B cell (primary cell): ENCODE data around the gene CYP2U1. TPM values are rescaled to one million over a fixed set of nuclear protein-coding genes. Genes with fewer than 3 reads are reported as not detected.

Experiments
- ATAC-seq: fragments of 200-7000 bp; cut with Tn5 transposase; one replicate; pipeline ENCODE4 v1.10.0; 2021; ENCODE audit warnings: low read depth, mild to moderate bottlenecking, moderate number of reproducible peaks, moderate library complexity
- CTCF ChIA-PET: fragments of 350-600 bp; sonication (Branson Sonifier 250); formaldehyde crosslinking; loops from one replicate; lab custom pipeline; 2021; ENCODE audit warnings: antibody characterized with exemption, inconsistent platforms; lab: Charles Lee
- POLR2A ChIA-PET: fragments of 350-600 bp; sonication (Branson Sonifier 250); formaldehyde crosslinking; loops from one replicate; lab custom pipeline; 2021; ENCODE audit warnings: antibody characterized with exemption; lab: Charles Lee
- DNase-seq: peaks from one replicate; pipeline ENCODE4 v3.0.0; 2013
- H2AFZ ChIP-seq: 2 replicates; pipeline ENCODE4 v1.6.1; 2012; ENCODE audit warnings: mild to moderate bottlenecking, low read depth, low read length; ENCODE audit not compliant: insufficient read depth, poor library complexity, severe bottlenecking
- H3K27ac ChIP-seq, 2 donors: 1 replicate in 1 of 2; 2 replicates in 1 of 2; pipeline ENCODE4 v1.5.1; 2012 to 2013; ENCODE audit warnings: low read length in 2 of 2, mild to moderate bottlenecking in 2 of 2, moderate library complexity in 1 of 2
- H3K27me3 ChIP-seq, 4 experiments: fragments of 200-600 bp in 1 of 4; sonication (generic) in 1 of 4; replicated peaks in 1 of 4; 1 replicate in 2 of 4; 2 replicates in 2 of 4; pipeline versions ENCODE4 v1.6.1 to v1.7.0; 2013 to 2016; ENCODE audit warnings: low read length in 3 of 4, mild to moderate bottlenecking in 2 of 4, mixed read lengths in 1 of 4, moderate library complexity in 1 of 4; ENCODE audit not compliant: insufficient read depth in 4 of 4, control insufficient read depth in 3 of 4; ENCODE audit errors: control extremely low read depth in 1 of 4
- H3K36me3 ChIP-seq, 2 experiments: replicated peaks in 1 of 2; 1 replicate in 1 of 2; 2 replicates in 1 of 2; pipeline versions ENCODE4 v1.6.1 to v1.7.1; 2013; ENCODE audit warnings: low read length in 1 of 2; ENCODE audit not compliant: insufficient read depth in 2 of 2, control insufficient read depth in 1 of 2; ENCODE audit errors: control extremely low read depth in 1 of 2, extremely low read depth in 1 of 2
- H3K4me1 ChIP-seq, 2 donors: fragments of 200-600 bp in 1 of 2; sonication (generic) in 1 of 2; 1 replicate in 1 of 2; 2 replicates in 1 of 2; pipeline versions ENCODE4 v1.5.1 to v1.6.1; 2013 to 2017; ENCODE audit warnings: low read length in 2 of 2; ENCODE audit not compliant: control insufficient read depth in 2 of 2, insufficient read depth in 2 of 2
- H3K4me2 ChIP-seq: replicated peaks from 2 replicates; pipeline ENCODE3; 2012; ENCODE audit warnings: mild to moderate bottlenecking, low read depth, low read length; ENCODE audit not compliant: poor library complexity, severe bottlenecking
- H3K4me3 ChIP-seq, 5 experiments: fragments of 200-600 bp in 1 of 5; sonication (generic) in 1 of 5; 1 replicate in 3 of 5; 2 replicates in 2 of 5; pipeline versions ENCODE4 v1.5.1 to v1.7.0; 2011 to 2016; ENCODE audit warnings: low read length in 4 of 5, mild to moderate bottlenecking in 4 of 5, low read depth in 2 of 5, control low read depth in 1 of 5, moderate library complexity in 1 of 5; ENCODE audit not compliant: insufficient read depth in 1 of 5; ENCODE audit errors: control extremely low read depth in 1 of 5, extremely low read depth in 1 of 5
- H3K79me2 ChIP-seq: fragments of 200-600 bp; sonication (generic); one replicate; pipeline ENCODE4 v1.6.0; 2016; ENCODE audit warnings: low read length; ENCODE audit not compliant: control insufficient read depth, insufficient read depth
- H3K9ac ChIP-seq: fragments of 200-600 bp; sonication (generic); 2 replicates; pipeline ENCODE4 v1.6.1; 2017; ENCODE audit warnings: mild to moderate bottlenecking, low read length, moderate library complexity
- H3K9me3 ChIP-seq, 3 donors: one replicate each; pipeline versions ENCODE4 v1.6.1 to v1.7.1; 2013; ENCODE audit warnings: low read length in 2 of 3; ENCODE audit not compliant: control insufficient read depth in 2 of 3, insufficient read depth in 1 of 3; ENCODE audit errors: control extremely low read depth in 1 of 3
- H4K20me1 ChIP-seq: 2 replicates; pipeline ENCODE4 v1.6.0; 2012; ENCODE audit warnings: mild to moderate bottlenecking, low read length; ENCODE audit not compliant: insufficient read depth, control insufficient read depth, poor library complexity, severe bottlenecking
- H3K27ac Mint-ChIP-seq: one replicate; pipeline ENCODE4 v1.8.0; 2021; ENCODE audit warnings: mixed read lengths
- H3K27me3 Mint-ChIP-seq: one replicate; pipeline ENCODE4 v1.8.0; 2021; ENCODE audit warnings: mixed read lengths
- H3K4me1 Mint-ChIP-seq: one replicate; pipeline ENCODE4 v1.8.0; 2021; ENCODE audit warnings: mixed read lengths
- H3K4me3 Mint-ChIP-seq: one replicate; pipeline ENCODE4 v1.8.0; 2021; ENCODE audit warnings: mixed read lengths
- H3K9me3 Mint-ChIP-seq: one replicate; pipeline ENCODE4 v1.8.0; 2022; ENCODE audit warnings: mixed read lengths; ENCODE audit not compliant: insufficient read depth
- EZH2 ChIP-seq: IDR thresholded peaks from 2 replicates; pipeline ENCODE4 v1.6.1; 2012; ENCODE audit warnings: borderline replicate concordance, low read depth, mild to moderate bottlenecking, moderate library complexity, low read length; ENCODE audit not compliant: insufficient read depth, poor library complexity, severe bottlenecking
- WGBS: methylation state at CpG from one replicate; pipeline ENCODE4 v1.1.5; 2013; ENCODE audit warnings: missing lambda C conversion rate; ENCODE audit not compliant: insufficient coverage; 5-methylcytosine and 5-hydroxymethylcytosine counted together
- intact Hi-C: fragments of 100-400 bp; cut with micrococcal nuclease; formaldehyde crosslinking; loops from one replicate; pipeline ENCODE4 v1.10.0; 2022
- polyA plus RNA-seq: library from polyadenylated mRNA; depleted of rRNA; stranded (reverse); fragments of >200 nt; gene quantifications from 2 replicates; pipeline ENCODE4 v1.2.3, GENCODE V29; 2012
- total RNA-seq, 2 donors: library from RNA; stranded (reverse); fragments of 120-200 nt in 1 of 2; gene quantifications; 1 replicate in 1 of 2; 2 replicates in 1 of 2; pipeline versions ENCODE4 v1.2.3 to v1.2.4, GENCODE V29; 2013 to 2022
- TF ChIP-seq, protein P1 (sequence below): fragments of 200-600 bp; IDR thresholded peaks from one replicate; pipeline ENCODE4 v1.8.0; 2022; ENCODE audit warnings: antibody characterized with exemption, mild to moderate bottlenecking

CYP2U1 gene
- total and polyA plus RNA-seq, 2 donors (not counting 1 experiment from before 2014, with no cell fraction given) = 6.1 to 17.6 TPM

- ATAC-seq = no peak
- Histone ChIP-seq H3K27me3 (no peaks in the 10 kb centered on the region), H3K9me3 (no peaks in the 10 kb centered on the region), H3K4me1 (peaks cover 35 to 46% of the 10 kb centered on the region in 2 donors), H3K9ac (no peak overlapping the region), H3K4me3 (no peak overlapping the region), H3K27ac (peak overlapping the region in 1 of 2 donors; percentile 50), H2AFZ (no peak overlapping the region), H4K20me1 (peaks cover 9% of the 10 kb centered on the region), H3K36me3 (peaks cover 0 to 1% of the 10 kb centered on the region in 2 experiments), H3K4me2 (peak overlapping the region; percentile 80), H3K79me2 (peaks cover 72% of the 10 kb centered on the region)
- no peak for DNase-seq
- ChIA-PET CTCF (interaction anchor here (0.8 to 2.0 kb wide), 2 partner anchors 27 to 271 kb away, joined by 3 to 4 read pairs; no protein-coding TSS in a partner anchor), POLR2A (no interaction called here)
- 91% methylated on average over 2 of the region's 3 CpGs for WGBS
- no peaks in the 10 kb centered on the region for H3K27me3 Mint-ChIP-seq
- no peak for TF ChIP-seq EZH2
- TF ChIP-seq, protein P1, sequence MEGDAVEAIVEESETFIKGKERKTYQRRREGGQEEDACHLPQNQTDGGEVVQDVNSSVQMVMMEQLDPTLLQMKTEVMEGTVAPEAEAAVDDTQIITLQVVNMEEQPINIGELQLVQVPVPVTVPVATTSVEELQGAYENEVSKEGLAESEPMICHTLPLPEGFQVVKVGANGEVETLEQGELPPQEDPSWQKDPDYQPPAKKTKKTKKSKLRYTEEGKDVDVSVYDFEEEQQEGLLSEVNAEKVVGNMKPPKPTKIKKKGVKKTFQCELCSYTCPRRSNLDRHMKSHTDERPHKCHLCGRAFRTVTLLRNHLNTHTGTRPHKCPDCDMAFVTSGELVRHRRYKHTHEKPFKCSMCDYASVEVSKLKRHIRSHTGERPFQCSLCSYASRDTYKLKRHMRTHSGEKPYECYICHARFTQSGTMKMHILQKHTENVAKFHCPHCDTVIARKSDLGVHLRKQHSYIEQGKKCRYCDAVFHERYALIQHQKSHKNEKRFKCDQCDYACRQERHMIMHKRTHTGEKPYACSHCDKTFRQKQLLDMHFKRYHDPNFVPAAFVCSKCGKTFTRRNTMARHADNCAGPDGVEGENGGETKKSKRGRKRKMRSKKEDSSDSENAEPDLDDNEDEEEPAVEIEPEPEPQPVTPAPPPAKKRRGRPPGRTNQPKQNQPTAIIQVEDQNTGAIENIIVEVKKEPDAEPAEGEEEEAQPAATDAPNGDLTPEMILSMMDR = no peak
- H3K4me3 Mint-ChIP-seq = no peak overlapping the region
- H3K27ac Mint-ChIP-seq = peak overlapping the region; percentile 39
- peaks cover 61% of the 10 kb centered on the region for H3K4me1 Mint-ChIP-seq
- intact Hi-C loops = no loop called here
- no peaks in the 10 kb centered on the region for H3K9me3 Mint-ChIP-seq
These were observed 60.7 kb downstream of the CYP2U1 start for GRCh38 chr4:107991945-107992630.

DNA sequence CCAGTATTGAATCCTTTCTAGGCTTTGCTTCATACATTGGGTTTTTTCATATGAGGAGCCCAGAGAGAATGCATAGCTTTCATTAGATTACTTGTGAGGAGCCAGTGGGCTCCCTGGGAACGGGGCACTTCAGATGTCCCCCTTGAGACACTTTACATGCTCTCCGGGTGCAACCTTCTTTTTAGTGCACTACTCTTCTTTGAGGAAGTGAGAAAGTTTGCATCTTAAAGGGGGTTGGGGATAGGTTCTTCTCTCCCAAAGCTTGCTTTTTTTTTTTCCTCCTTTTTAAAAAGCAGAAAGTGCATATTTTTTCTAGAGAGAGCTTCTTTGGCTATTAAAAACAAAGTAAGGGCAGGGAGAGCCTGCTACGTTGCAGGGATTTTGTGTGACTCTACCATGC is 62.6 kb downstream of the CYP2U1 start:
- ATAC-seq = no peak
- no peak for TF ChIP-seq EZH2
- TF ChIP-seq, protein P1 = no peak
- Histone ChIP-seq H3K36me3 (peaks cover 0 to 4% of the 10 kb centered on the region in 2 experiments), H3K9ac (no peak overlapping the region), H3K9me3 (no peaks in the 10 kb centered on the region), H4K20me1 (peaks cover 9% of the 10 kb centered on the region), H3K4me2 (peak overlapping the region; percentile 64), H3K79me2 (peaks cover 78% of the 10 kb centered on the region), H3K27me3 (no peaks in the 10 kb centered on the region), H3K4me1 (peaks cover 29 to 42% of the 10 kb centered on the region in 2 donors), H3K27ac (peak overlapping the region in 1 of 2 donors; percentile 48), H3K4me3 (peak overlapping the region in 1 of 5 experiments; percentile 18), H2AFZ (peak overlapping the region; percentile 29)
- intact Hi-C loops = no loop called here
- WGBS = 17% methylated on average over 1 of the region's 3 CpGs
- CTCF ChIA-PET = interaction anchor here (0.6 to 3.4 kb wide), 5 partner anchors 20 to 273 kb away, joined by 3 to 15 read pairs (median 3); partner anchors contain the start of gene CYP2U1
- peak overlapping the region; percentile 53 for H3K4me3 Mint-ChIP-seq
- H3K27me3 Mint-ChIP-seq = no peaks in the 10 kb centered on the region
- H3K9me3 Mint-ChIP-seq = no peaks in the 10 kb centered on the region
- H3K4me1 Mint-ChIP-seq = peaks cover 58% of the 10 kb centered on the region
- peak overlapping the region; percentile 50 for H3K27ac Mint-ChIP-seq
- DNase-seq = peak; percentile 53
- POLR2A ChIA-PET = interaction anchor here (0.6 kb wide), 1 partner anchor 64 kb away, joined by 4 read pairs; no protein-coding TSS in a partner anchor
